Smooth muscle cell of the pulmonary artery (primary cell): Measurements from ENCODE around the gene GGNBP2. TPM values are rescaled to one million over a fixed set of nuclear protein-coding genes. Genes with fewer than 3 reads are reported as not detected.

Experiments
- total RNA-seq: library from RNA; depleted of rRNA; stranded (reverse); fragments of >200 nt; gene quantifications from 2 replicates; pipeline ENCODE4 v1.2.3, GENCODE V29; 2014

GGNBP2 gene, protein sequence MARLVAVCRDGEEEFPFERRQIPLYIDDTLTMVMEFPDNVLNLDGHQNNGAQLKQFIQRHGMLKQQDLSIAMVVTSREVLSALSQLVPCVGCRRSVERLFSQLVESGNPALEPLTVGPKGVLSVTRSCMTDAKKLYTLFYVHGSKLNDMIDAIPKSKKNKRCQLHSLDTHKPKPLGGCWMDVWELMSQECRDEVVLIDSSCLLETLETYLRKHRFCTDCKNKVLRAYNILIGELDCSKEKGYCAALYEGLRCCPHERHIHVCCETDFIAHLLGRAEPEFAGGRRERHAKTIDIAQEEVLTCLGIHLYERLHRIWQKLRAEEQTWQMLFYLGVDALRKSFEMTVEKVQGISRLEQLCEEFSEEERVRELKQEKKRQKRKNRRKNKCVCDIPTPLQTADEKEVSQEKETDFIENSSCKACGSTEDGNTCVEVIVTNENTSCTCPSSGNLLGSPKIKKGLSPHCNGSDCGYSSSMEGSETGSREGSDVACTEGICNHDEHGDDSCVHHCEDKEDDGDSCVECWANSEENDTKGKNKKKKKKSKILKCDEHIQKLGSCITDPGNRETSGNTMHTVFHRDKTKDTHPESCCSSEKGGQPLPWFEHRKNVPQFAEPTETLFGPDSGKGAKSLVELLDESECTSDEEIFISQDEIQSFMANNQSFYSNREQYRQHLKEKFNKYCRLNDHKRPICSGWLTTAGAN
- 59.7 and 63.4 TPM in 2 replicates for total RNA-seq

DNA sequence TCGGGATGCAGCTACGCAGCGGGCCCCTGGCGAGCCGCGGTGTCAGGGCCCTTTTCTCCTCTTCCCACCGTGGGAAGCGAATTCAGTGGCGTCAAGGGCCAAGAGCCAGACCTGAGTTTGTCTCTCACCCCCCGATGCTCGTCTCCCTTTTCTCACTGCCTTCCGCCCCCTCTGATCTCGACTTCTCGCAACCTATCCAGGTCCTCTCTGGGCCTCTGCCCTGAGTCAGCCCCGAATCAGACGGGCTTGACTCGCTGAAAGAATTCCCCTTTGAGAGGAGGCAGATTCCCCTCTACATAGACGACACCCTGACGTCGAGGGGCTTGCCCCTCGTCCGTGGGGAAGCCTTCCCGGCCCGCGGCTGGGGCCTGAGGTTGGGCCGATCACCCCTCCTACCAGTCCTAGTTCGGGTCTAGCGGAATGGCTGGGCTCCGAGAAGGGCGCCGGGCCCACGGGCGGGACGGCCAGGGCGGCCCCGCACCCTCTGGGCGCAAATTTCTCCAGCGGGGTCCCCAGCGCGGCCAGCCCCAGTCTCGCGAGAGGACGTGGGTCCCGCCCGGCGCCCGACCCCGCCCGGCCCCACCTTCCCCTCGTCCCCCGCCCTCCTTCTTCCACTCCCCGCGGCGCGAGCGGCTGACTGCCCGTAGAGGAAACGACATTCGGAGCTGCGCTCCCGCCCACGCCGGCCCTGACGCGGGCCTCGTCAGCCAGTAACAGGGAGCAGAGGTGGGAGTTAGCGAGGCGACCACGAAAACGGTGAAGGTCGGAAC is at the start of gene GGNBP2:
Gene GGNBP2 (plus strand): TSS at position 613 of the 770 bp plus-strand sequence. CDS start 806 bp downstream, outside the sequence.

DNA sequence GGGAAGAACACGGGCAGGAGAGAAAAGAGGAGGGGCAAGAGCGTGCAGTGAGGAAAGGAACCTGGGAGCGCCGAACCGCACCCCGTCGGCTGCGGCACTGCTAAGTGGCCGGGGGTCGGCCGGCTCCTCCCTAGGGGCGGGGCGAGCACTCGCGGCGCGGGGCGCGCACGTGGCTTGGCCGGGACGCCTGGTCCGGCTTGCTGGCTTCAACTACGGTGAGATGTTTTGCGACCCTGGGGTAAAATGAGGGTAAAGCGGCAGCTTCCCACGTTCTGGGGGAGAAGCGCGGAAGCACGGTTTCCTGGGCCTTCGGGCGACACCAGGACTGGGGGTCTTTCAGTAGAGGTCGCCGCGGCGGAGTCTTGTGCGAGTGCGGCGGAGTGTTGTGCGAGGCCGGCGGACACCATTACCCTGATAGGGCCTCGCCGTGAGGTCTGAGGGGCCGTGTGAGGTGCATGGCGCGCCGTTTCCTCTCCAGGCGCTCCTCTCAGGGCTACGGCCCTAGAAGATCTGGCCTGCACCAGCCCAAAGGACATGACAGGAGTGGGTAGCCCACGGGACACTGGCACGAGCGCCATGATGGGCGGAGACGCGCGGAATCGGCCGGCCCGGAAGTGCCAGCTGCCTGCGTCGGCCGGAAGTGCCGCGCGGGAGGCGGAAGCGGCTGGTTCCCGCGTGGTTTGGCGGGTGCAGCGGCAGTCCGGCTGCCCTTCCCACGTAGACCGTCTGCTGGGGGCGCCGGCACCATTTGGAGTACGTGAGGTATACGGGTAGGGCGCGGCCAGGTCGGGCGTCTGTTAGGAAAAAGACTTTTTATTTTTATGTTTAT is 9.7 kb upstream of the GGNBP2 start, which contains the start of the genes MYO19 and PIGW:
Gene MYO19 (minus strand): TSS at position 29 of the 829 bp plus-strand sequence. CDS start 2,330 bp downstream, outside the sequence.
Gene PIGW (plus strand): TSS at position 148 of the 829 bp plus-strand sequence. CDS start 2,115 bp downstream, outside the sequence.

DNA sequence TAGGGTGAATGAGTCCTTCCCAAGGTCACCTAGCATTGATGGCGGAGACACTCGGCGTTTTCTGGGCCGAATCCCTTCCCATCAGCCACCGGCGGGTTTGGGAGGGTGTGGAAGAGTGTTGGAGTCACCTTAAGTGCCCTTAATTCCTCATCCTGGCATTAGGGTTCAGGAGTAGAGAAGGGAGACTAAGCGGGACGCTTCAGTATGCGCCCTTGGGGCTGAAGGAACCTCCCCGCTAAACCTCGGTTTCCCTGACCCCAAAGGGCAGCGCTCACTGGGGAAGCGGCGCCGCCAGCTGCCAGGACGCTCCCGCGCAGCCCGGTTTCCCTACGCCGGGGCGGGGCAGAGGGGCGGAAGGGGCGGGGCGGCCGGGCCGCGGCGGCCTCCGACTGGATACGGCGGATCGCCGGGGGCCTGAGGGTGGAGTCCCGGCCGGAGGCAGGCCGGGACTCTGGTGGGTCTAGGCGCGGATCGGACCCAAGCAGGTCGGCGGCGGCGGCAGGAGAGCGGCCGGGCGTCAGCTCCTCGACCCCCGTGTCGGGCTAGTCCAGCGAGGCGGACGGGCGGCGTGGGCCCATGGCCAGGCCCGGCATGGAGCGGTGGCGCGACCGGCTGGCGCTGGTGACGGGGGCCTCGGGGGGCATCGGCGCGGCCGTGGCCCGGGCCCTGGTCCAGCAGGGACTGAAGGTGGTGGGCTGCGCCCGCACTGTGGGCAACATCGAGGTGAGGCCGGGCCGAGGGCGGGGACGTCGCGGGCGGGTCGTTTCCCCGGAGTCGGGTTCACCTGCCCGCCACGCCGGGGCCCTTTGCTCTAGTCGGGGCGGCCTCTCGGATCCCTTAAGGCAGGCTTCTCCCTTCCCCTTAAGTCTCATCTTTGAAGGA is 47.0 kb downstream of the GGNBP2 start, which contains the start of gene DHRS11:
Gene DHRS11 (plus strand): TSS at position 446 of the 882 bp plus-strand sequence. CDS start 131 bp downstream, at position 577.

GRCh38 chr17:36601303-36602029 is 56.7 kb downstream of the GGNBP2 start, which contains the start of gene MRM1:
Gene MRM1, plus strand, starts transcription at chr17:36601583. Its CDS starts 228 bp downstream, at chr17:36601811.

Other genes starting within 250 kb of the GGNBP2 start
- gene TBC1D3G, start 221.0 kb upstream of the GGNBP2 start, total RNA-seq = 0.07 TPM in 1 of 2 replicates, not detected in the other
- gene TBC1D3H, start 156.5 kb upstream of the GGNBP2 start, total RNA-seq = not detected in 2 replicates
- 14.1 and 16.7 TPM in 2 replicates for gene ZNHIT3, start 58.2 kb upstream of the GGNBP2 start, total RNA-seq
- 35.9 and 56.1 TPM in 2 replicates for gene MYO19, start 10.1 kb upstream of the GGNBP2 start, total RNA-seq
- 4.9 and 6.1 TPM in 2 replicates for gene PIGW, start 9.9 kb upstream of the GGNBP2 start, total RNA-seq
- gene DHRS11, start 47.0 kb downstream of the GGNBP2 start, total RNA-seq = 4.6 and 4.9 TPM in 2 replicates
- 3.8 and 8.3 TPM in 2 replicates for gene MRM1, start 56.7 kb downstream of the GGNBP2 start, total RNA-seq